Osteoblast (primary cell): Measurements from ENCODE around the gene POP7. TPM values are rescaled to one million over a fixed set of nuclear protein-coding genes. Genes with fewer than 3 reads are reported as not detected.

Experiments
- DNase-seq: peaks from one replicate; pipeline ENCODE4 v3.0.0; 2011; ENCODE audit warnings: low spot score, mixed read lengths; ENCODE audit not compliant: insufficient read length; ENCODE audit errors: missing footprints
- H2AFZ ChIP-seq: 2 replicates; pipeline ENCODE4 v1.6.0; 2011; ENCODE audit warnings: mild to moderate bottlenecking, low read length
- H3K27ac ChIP-seq: 2 replicates; pipeline ENCODE4 v1.5.1; 2011; ENCODE audit warnings: mild to moderate bottlenecking, low read depth, low read length, moderate library complexity
- H3K27me3 ChIP-seq: 2 replicates; pipeline ENCODE4 v1.6.0; 2012; ENCODE audit warnings: mild to moderate bottlenecking, control low read depth, inconsistent platforms, low read length, moderate library complexity; ENCODE audit not compliant: insufficient read depth
- H3K36me3 ChIP-seq: 2 replicates; pipeline ENCODE4 v1.5.1; 2011; ENCODE audit warnings: mild to moderate bottlenecking, low read length, control low read depth, moderate library complexity; ENCODE audit not compliant: insufficient read depth
- H3K4me1 ChIP-seq: 2 replicates; pipeline ENCODE4 v1.5.1; 2011; ENCODE audit warnings: mild to moderate bottlenecking, low read length, control low read depth, moderate library complexity; ENCODE audit not compliant: insufficient read depth
- H3K4me2 ChIP-seq: 2 replicates; pipeline ENCODE4 v1.6.0; 2011; ENCODE audit warnings: mild to moderate bottlenecking, low read length; ENCODE audit not compliant: insufficient read depth
- H3K4me3 ChIP-seq: fragments of 200-600 bp; sonication (generic); 3 replicates; pipeline ENCODE4 v1.5.1; 2012; ENCODE audit warnings: mild to moderate bottlenecking, low read length, inconsistent platforms; ENCODE audit not compliant: insufficient read depth
- H3K79me2 ChIP-seq: 2 replicates; pipeline ENCODE4 v1.6.0; 2012; ENCODE audit warnings: mild to moderate bottlenecking, low read length, control low read depth, inconsistent platforms; ENCODE audit not compliant: insufficient read depth
- H3K9me3 ChIP-seq: 2 replicates; pipeline ENCODE4 v1.5.1; 2011; ENCODE audit warnings: low read depth, low read length, control low read depth
- H4K20me1 ChIP-seq: 2 replicates; pipeline ENCODE4 v1.6.0; 2012; ENCODE audit warnings: mild to moderate bottlenecking, low read length, control low read depth; ENCODE audit not compliant: insufficient read depth
- CTCF ChIP-seq: IDR thresholded peaks from 2 replicates; pipeline ENCODE4 v1.5.1; 2011; ENCODE audit warnings: mild to moderate bottlenecking, low read depth, low read length, moderate library complexity; ENCODE audit errors: extremely low read depth
- total RNA-seq: library from RNA; depleted of rRNA; stranded (reverse); fragments of >200 nt; gene quantifications from 2 replicates; pipeline ENCODE4 v1.2.3, GENCODE V29; 2012

The POP7 gene
- total RNA-seq, 1 donor, result 25.7 TPM

- peak; percentile 78 for TF ChIP-seq CTCF
- no peaks in the 10 kb centered on the region for H3K36me3 ChIP-seq
- H3K9me3 ChIP-seq, result no peaks in the 10 kb centered on the region
- peaks cover 61% of the 10 kb centered on the region for H3K79me2 ChIP-seq
- H3K27me3 ChIP-seq, result no peaks in the 10 kb centered on the region
- peaks cover 54% of the 10 kb centered on the region for H4K20me1 ChIP-seq
- peak overlapping the region; percentile 90 for H3K4me2 ChIP-seq
- H3K27ac ChIP-seq, result no peak overlapping the region
- peak overlapping the region; percentile 83 for H3K4me3 ChIP-seq
- peak; percentile 100 for DNase-seq
- H3K4me1 ChIP-seq, result peaks cover 14% of the 10 kb centered on the region
- H2AFZ ChIP-seq, result no peak overlapping the region
Observed at GRCh38 chr7:100691676-100692577, 14.0 kb upstream of the POP7 start.

- Histone ChIP-seq H3K27ac (no peak overlapping the region), H3K27me3 (no peaks in the 10 kb centered on the region), H4K20me1 (peaks cover 51% of the 10 kb centered on the region), H3K79me2 (peaks cover 61% of the 10 kb centered on the region), H3K9me3 (no peaks in the 10 kb centered on the region), H2AFZ (no peak overlapping the region), H3K4me3 (peak overlapping the region; percentile 83), H3K4me2 (peak overlapping the region; percentile 90), H3K36me3 (no peaks in the 10 kb centered on the region), H3K4me1 (peaks cover 14% of the 10 kb centered on the region)
- no peak for TF ChIP-seq CTCF
- DNase-seq, result peak; percentile 83
Observed at GRCh38 chr7:100692578-100692961, 13.4 kb upstream of the POP7 start.

GRCh38 chr7:100693312-100694097, 12.4 kb upstream of the POP7 start:
- H3K9me3 ChIP-seq, result no peaks in the 10 kb centered on the region
- DNase-seq, result peak; percentile 91
- no peak overlapping the region for H3K27ac ChIP-seq
- H3K79me2 ChIP-seq, result peaks cover 51% of the 10 kb centered on the region
- no peak overlapping the region for H2AFZ ChIP-seq
- peak overlapping the region; percentile 83 for H3K4me3 ChIP-seq
- no peaks in the 10 kb centered on the region for H3K27me3 ChIP-seq
- H4K20me1 ChIP-seq, result peaks cover 44% of the 10 kb centered on the region
- TF ChIP-seq CTCF, result no peak
- peaks cover 14% of the 10 kb centered on the region for H3K4me1 ChIP-seq
- peak overlapping the region; percentile 90 for H3K4me2 ChIP-seq
- H3K36me3 ChIP-seq, result no peaks in the 10 kb centered on the region
